CD4-positive, alpha-beta T cell (primary cell): ENCODE measurements around the gene PPIP5K2. TPM values are rescaled to one million over a fixed set of nuclear protein-coding genes. Genes with fewer than 3 reads are reported as not detected.
A peak's percentile ranks its signal among the peaks of the same experiment; 100 is the strongest.
"Not testable (repeated sequence)": the region's sequence is repeated elsewhere in the genome, so short reads cannot be mapped to it uniquely, and the experiment has no call there.

Source experiments
- ATAC-seq: fragments of 200-7000 bp; cut with Tn5 transposase; one replicate; pipeline ENCODE4 v1.10.0; 2022; ENCODE audit warnings: mild to moderate bottlenecking; ENCODE audit not compliant: poor library complexity
- CTCF ChIA-PET: fragments of 350-600 bp; sonication (Branson Sonifier 250); formaldehyde crosslinking; loops from one replicate; lab custom pipeline; 2021; ENCODE audit warnings: antibody characterized with exemption, inconsistent platforms; lab: Charles Lee
- POLR2A ChIA-PET: fragments of 350-600 bp; sonication (Branson Sonifier 250); formaldehyde crosslinking; loops from one replicate; lab custom pipeline; 2021; ENCODE audit warnings: antibody characterized with exemption, inconsistent platforms; lab: Charles Lee
- DNase-seq, 14 experiments: peaks; one replicate each; pipeline ENCODE4 v3.0.0-alpha.2; 2013 to 2020; ENCODE audit warnings: mixed read lengths in 2 of 14
- H3K27ac ChIP-seq, 2 donors: one replicate each; pipeline versions ENCODE4 v1.5.1 to v1.7.0; 2013; ENCODE audit warnings: low read length in 2 of 2, low read depth in 1 of 2, mild to moderate bottlenecking in 1 of 2
- H3K27me3 ChIP-seq, 2 experiments: 1 replicate in 1 of 2; 2 replicates in 1 of 2; pipeline versions ENCODE4 v1.6.1 to v1.7.0; 2013; ENCODE audit warnings: low read length in 2 of 2, control low read depth in 1 of 2, mild to moderate bottlenecking in 1 of 2, moderate library complexity in 1 of 2; ENCODE audit not compliant: insufficient read depth in 2 of 2, control insufficient read depth in 1 of 2
- H3K36me3 ChIP-seq: one replicate; pipeline ENCODE4 v1.6.1; 2013; ENCODE audit warnings: low read length, control low read depth; ENCODE audit not compliant: insufficient read depth
- H3K4me1 ChIP-seq: one replicate; pipeline ENCODE4 v1.6.1; 2013; ENCODE audit warnings: low read length, control low read depth; ENCODE audit not compliant: insufficient read depth
- H3K4me3 ChIP-seq: one replicate; pipeline ENCODE4 v1.5.1; 2013; ENCODE audit warnings: mild to moderate bottlenecking, low read length, moderate library complexity
- H3K9me3 ChIP-seq, 2 experiments: 1 replicate in 1 of 2; 2 replicates in 1 of 2; pipeline versions ENCODE4 v1.6.1 to v1.7.0; 2013; ENCODE audit warnings: low read length in 2 of 2, mild to moderate bottlenecking in 2 of 2, control low read depth in 1 of 2, moderate library complexity in 1 of 2; ENCODE audit not compliant: control insufficient read depth in 1 of 2, insufficient read depth in 1 of 2
- H3K27ac Mint-ChIP-seq: one replicate; pipeline ENCODE4 v1.8.0; 2020; ENCODE audit warnings: mixed read lengths
- H3K27me3 Mint-ChIP-seq: one replicate; pipeline ENCODE4 v1.8.0; 2021; ENCODE audit warnings: mixed read lengths
- H3K36me3 Mint-ChIP-seq: one replicate; pipeline ENCODE4 v1.8.0; 2021; ENCODE audit warnings: low read depth, mixed read lengths
- H3K4me1 Mint-ChIP-seq: one replicate; pipeline ENCODE4 v1.8.0; 2021; ENCODE audit warnings: low read depth, mixed read lengths
- H3K4me3 Mint-ChIP-seq: one replicate; pipeline ENCODE4 v1.8.0; 2020; ENCODE audit warnings: mild to moderate bottlenecking, mixed read lengths
- H3K9me3 Mint-ChIP-seq: one replicate; pipeline ENCODE4 v1.8.0; 2020; ENCODE audit warnings: mixed read lengths
- CTCF ChIP-seq: fragments of 200-600 bp; IDR thresholded peaks from one replicate; pipeline ENCODE4 v1.8.0; 2022; ENCODE audit warnings: antibody characterized with exemption, mild to moderate bottlenecking
- intact Hi-C, 2 experiments: fragments of 100-400 bp; cut with DNase I in 1 of 2; cut with micrococcal nuclease in 1 of 2; formaldehyde crosslinking; loops; one replicate each; pipeline versions ENCODE4 v1.15.1 to v1.9.0; 2023 to 2025; cut with DNase I, micrococcal nuclease
- total RNA-seq, 174 experiments: library from RNA in 2 of 174; stranded (reverse) in 2 of 174; gene quantifications; one replicate each; pipeline ENCODE4 v1.2.3 and lab custom pipeline; 2021 to 2026

The PPIP5K2 gene
- total RNA-seq, 2 experiments from 2014 or later: 40.4 to 45.6 TPM

GRCh38 chr5:103139264-103139865, 19.3 kb downstream of the PPIP5K2 start:
- no peak overlapping the region for H3K27ac Mint-ChIP-seq
- H3K4me1 Mint-ChIP-seq: peaks cover 15% of the 10 kb centered on the region
- Histone ChIP-seq H3K27ac (no peak overlapping the region), H3K27me3 (no peaks in the 10 kb centered on the region), H3K36me3 (peaks cover 21% of the 10 kb centered on the region), H3K4me3 (no peak overlapping the region), H3K9me3 (no peaks in the 10 kb centered on the region), H3K4me1 (no peaks in the 10 kb centered on the region)
- peaks cover 48% of the 10 kb centered on the region for H3K36me3 Mint-ChIP-seq
- H3K27me3 Mint-ChIP-seq: no peaks in the 10 kb centered on the region
- H3K9me3 Mint-ChIP-seq: no peaks in the 10 kb centered on the region
- TF ChIP-seq CTCF: peak; percentile 94
- DNase-seq (peak; percentile 68 to 89 (median 80)), ATAC-seq (peak; percentile 99)
- POLR2A ChIA-PET: interaction anchor here (0.9 to 1.1 kb wide), 2 partner anchors 20 to 359 kb away, joined by 3 to 7 read pairs; partner anchors contain the start of genes GIN1 and PPIP5K2
- no peak overlapping the region for H3K4me3 Mint-ChIP-seq
- intact Hi-C loops: loop anchor here (1.0 to 5.0 kb wide), 8 partner anchors 67 to 603 kb away; no protein-coding TSS in a partner anchor
- CTCF ChIA-PET: interaction anchor here (0.5 to 2.6 kb wide), 11 partner anchors 11 to 1967 kb away, joined by 3 to 12 read pairs (median 4); no protein-coding TSS in a partner anchor

- H3K27ac ChIP-seq, H3K27me3 ChIP-seq, H3K4me1 ChIP-seq, H3K27me3 Mint-ChIP-seq, DNase-seq, H3K4me3 ChIP-seq, H3K4me1 Mint-ChIP-seq, POLR2A ChIA-PET, H3K9me3 ChIP-seq, ATAC-seq, H3K27ac Mint-ChIP-seq, H3K9me3 Mint-ChIP-seq, CTCF ChIA-PET, intact Hi-C loops, H3K4me3 Mint-ChIP-seq: not testable (repeated sequence)
- peaks cover 18% of the 10 kb centered on the region for H3K36me3 ChIP-seq
- peaks cover 30% of the 10 kb centered on the region for H3K36me3 Mint-ChIP-seq
Measured at GRCh38 chr5:103142132-103142531, 22.0 kb downstream of the PPIP5K2 start.

- CTCF ChIA-PET: no interaction called here
- POLR2A ChIA-PET: no interaction called here
Measured at GRCh38 chr5:103145196-103145595, 25.1 kb downstream of the PPIP5K2 start.

More at GRCh38 chr5:103145196-103145595, 25.1 kb downstream of the PPIP5K2 start:
- ATAC-seq (no peak), DNase-seq (no peak)
- Histone ChIP-seq H3K36me3 (peaks cover 10% of the 10 kb centered on the region), H3K4me1 (no peaks in the 10 kb centered on the region), H3K4me3 (no peak overlapping the region), H3K9me3 (no peaks in the 10 kb centered on the region), H3K27me3 (no peaks in the 10 kb centered on the region), H3K27ac (no peak overlapping the region)
- no peak overlapping the region for H3K27ac Mint-ChIP-seq
- no peaks in the 10 kb centered on the region for H3K27me3 Mint-ChIP-seq
- H3K4me1 Mint-ChIP-seq: no peaks in the 10 kb centered on the region
- no peaks in the 10 kb centered on the region for H3K9me3 Mint-ChIP-seq
- no peak for TF ChIP-seq CTCF
- H3K36me3 Mint-ChIP-seq: peaks cover 22% of the 10 kb centered on the region
- no peak overlapping the region for H3K4me3 Mint-ChIP-seq
- intact Hi-C loops: no loop called here
